Brain microvascular endothelial cell (primary cell): Measurements from ENCODE around the gene HMCES.

Experiments
- DNase-seq: peaks from one replicate; pipeline ENCODE4 v3.0.0-alpha.2; 2020
- H3K27ac ChIP-seq: fragments of 250-450 bp; sonication (Bioruptor Pico); 2 replicates; pipeline ENCODE4 v1.5.1; 2020; ENCODE audit warnings: mild to moderate bottlenecking, moderate library complexity
- H3K27me3 ChIP-seq: fragments of 250-450 bp; sonication (Bioruptor Pico); replicated peaks from 2 replicates; pipeline ENCODE4 v1.5.1; 2020; ENCODE audit warnings: mild to moderate bottlenecking
- H3K36me3 ChIP-seq: fragments of 250-450 bp; sonication (Bioruptor Pico); replicated peaks from 2 replicates; pipeline ENCODE4 v1.5.1; 2020; ENCODE audit warnings: mild to moderate bottlenecking
- H3K4me3 ChIP-seq: 2 replicates; pipeline ENCODE4 v1.5.1; 2011; ENCODE audit warnings: low read depth, mild to moderate bottlenecking, control low read depth, low read length, moderate library complexity
- in situ Hi-C: cut with HindIII; loops from 2 replicates; pipeline ENCODE4 v1.10.0; 2017; ENCODE audit warnings: low sequenced_read_pairs, low pct_ligation_motif_present
- TF ChIP-seq, protein P1 (sequence below): IDR thresholded peaks from 2 replicates; pipeline ENCODE4 v1.5.1; 2011; ENCODE audit warnings: low read depth, mild to moderate bottlenecking, moderate library complexity, low read length, control low read depth, inconsistent platforms; ENCODE audit errors: missing control alignments

Gene HMCES

GRCh38 chr3:129308636-129309035 lies 30.0 kb downstream of the HMCES start:
- DNase-seq, result no peak
- no peak overlapping the region for H3K4me3 ChIP-seq
- TF ChIP-seq, protein P1, sequence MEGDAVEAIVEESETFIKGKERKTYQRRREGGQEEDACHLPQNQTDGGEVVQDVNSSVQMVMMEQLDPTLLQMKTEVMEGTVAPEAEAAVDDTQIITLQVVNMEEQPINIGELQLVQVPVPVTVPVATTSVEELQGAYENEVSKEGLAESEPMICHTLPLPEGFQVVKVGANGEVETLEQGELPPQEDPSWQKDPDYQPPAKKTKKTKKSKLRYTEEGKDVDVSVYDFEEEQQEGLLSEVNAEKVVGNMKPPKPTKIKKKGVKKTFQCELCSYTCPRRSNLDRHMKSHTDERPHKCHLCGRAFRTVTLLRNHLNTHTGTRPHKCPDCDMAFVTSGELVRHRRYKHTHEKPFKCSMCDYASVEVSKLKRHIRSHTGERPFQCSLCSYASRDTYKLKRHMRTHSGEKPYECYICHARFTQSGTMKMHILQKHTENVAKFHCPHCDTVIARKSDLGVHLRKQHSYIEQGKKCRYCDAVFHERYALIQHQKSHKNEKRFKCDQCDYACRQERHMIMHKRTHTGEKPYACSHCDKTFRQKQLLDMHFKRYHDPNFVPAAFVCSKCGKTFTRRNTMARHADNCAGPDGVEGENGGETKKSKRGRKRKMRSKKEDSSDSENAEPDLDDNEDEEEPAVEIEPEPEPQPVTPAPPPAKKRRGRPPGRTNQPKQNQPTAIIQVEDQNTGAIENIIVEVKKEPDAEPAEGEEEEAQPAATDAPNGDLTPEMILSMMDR, result no peak
- no peak overlapping the region for H3K27ac ChIP-seq
- in situ Hi-C loops, result no loop called here
- peaks cover 2% of the 10 kb centered on the region for H3K36me3 ChIP-seq
- H3K27me3 ChIP-seq, result no peaks in the 10 kb centered on the region

- Histone ChIP-seq H3K36me3 (no peaks in the 10 kb centered on the region), H3K27ac (no peak overlapping the region), H3K4me3 (no peak overlapping the region), H3K27me3 (no peaks in the 10 kb centered on the region)
- TF ChIP-seq, protein P1, result no peak
- DNase-seq, result no peak
- in situ Hi-C loops, result no loop called here
Measured at GRCh38 chr3:129310111-129311011, 31.7 kb downstream of the HMCES start.

GRCh38 chr3:129311054-129311902 lies 32.6 kb downstream of the HMCES start:
- no peaks in the 10 kb centered on the region for H3K36me3 ChIP-seq
- no peak overlapping the region for H3K4me3 ChIP-seq
- H3K27me3 ChIP-seq, result no peaks in the 10 kb centered on the region
- in situ Hi-C loops, result no loop called here
- H3K27ac ChIP-seq, result no peak overlapping the region
- TF ChIP-seq, protein P1, result no peak
- DNase-seq, result no peak

DNA sequence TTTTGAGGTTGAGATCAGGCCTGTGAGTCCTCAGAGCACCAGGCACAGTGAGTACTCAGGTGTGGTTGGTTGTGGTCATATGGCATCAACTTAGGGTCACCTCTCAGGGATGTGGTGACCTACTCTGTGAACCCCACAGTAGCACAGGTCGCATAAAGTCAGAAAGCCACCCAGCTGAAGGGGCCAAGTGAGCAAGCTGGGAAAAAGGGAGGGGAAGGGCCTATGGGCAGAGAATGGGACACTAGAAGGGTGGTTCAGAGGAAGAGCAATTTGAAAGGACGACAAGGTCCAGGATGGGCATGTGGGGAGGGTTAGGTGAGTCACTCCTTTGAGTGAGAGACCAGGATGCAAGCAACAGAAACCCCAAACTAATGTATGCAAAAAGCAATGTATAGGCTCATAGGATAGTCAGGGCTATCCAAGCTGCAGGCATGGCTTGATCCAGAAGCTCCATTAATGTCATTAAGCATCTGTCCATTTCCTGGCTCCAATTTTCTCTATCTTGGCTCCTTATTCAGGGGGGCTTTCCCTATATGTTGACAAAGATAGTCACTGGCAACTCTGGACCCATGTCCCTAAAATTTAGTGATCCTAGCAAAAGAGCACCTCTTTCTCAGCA lies 33.5 kb downstream of the HMCES start:
- no peak overlapping the region for H3K4me3 ChIP-seq
- DNase-seq, result no peak
- no peaks in the 10 kb centered on the region for H3K27me3 ChIP-seq
- H3K27ac ChIP-seq, result no peak overlapping the region
- TF ChIP-seq, protein P1, result no peak
- H3K36me3 ChIP-seq, result no peaks in the 10 kb centered on the region
- in situ Hi-C loops, result no loop called here

- no peak for DNase-seq
- Histone ChIP-seq H3K36me3 (no peaks in the 10 kb centered on the region), H3K27me3 (no peaks in the 10 kb centered on the region), H3K4me3 (no peak overlapping the region), H3K27ac (no peak overlapping the region)
- in situ Hi-C loops, result no loop called here
- TF ChIP-seq, protein P1, result no peak
Measured at GRCh38 chr3:129312671-129313414, 34.2 kb downstream of the HMCES start.
